ENCODE data around the gene CLMP.

Gene CLMP

GRCh38 chr11:123062892-123063825 lies 131.9 kb downstream of the CLMP start:
- no peak for TF ChIP-seq GATA2 (IDR thresholded peaks at IDR 0.05; ENCODE audit: low read depth, low read length)
- TF ChIP-seq GATA3 (IDR thresholded peaks at IDR 0.05; ENCODE audit: low read depth, low read length), result no peak

- TF ChIP-seq GATA3 (IDR thresholded peaks at IDR 0.05; ENCODE audit: low read depth, low read length), result no peak
- TF ChIP-seq GATA2 (IDR thresholded peaks at IDR 0.05; ENCODE audit: low read depth, low read length), result no peak
These were observed 132.7 kb downstream of the CLMP start for GRCh38 chr11:123062158-123062891.

GRCh38 chr11:123061403-123062157 lies 133.5 kb downstream of the CLMP start, which contains the start of gene HSPA8:
TSS of gene HSPA8 (minus strand) at chr11:123062136. CDS start at chr11:123061324, 812 bp downstream.
- TF ChIP-seq GATA2 (IDR thresholded peaks at IDR 0.05; ENCODE audit: low read depth, low read length) (no peak), GATA3 (IDR thresholded peaks at IDR 0.05; ENCODE audit: low read depth, low read length) (no peak)

- TF ChIP-seq GATA2 (IDR thresholded peaks at IDR 0.05; ENCODE audit: low read depth, low read length), result no peak
- TF ChIP-seq GATA3 (IDR thresholded peaks at IDR 0.05; ENCODE audit: low read depth, low read length), result no peak
These were observed 134.6 kb downstream of the CLMP start for GRCh38 chr11:123060277-123061000.

GRCh38 chr11:123057661-123058305 lies 137.3 kb downstream of the CLMP start:
- TF ChIP-seq GATA2 (IDR thresholded peaks at IDR 0.05; ENCODE audit: low read depth, low read length), result peak; percentile 12; the same call in 1 of the 2 replicates
- peak; percentile 44; the same call in 1 of the 2 replicates for TF ChIP-seq GATA3 (IDR thresholded peaks at IDR 0.05; ENCODE audit: low read depth, low read length)

GRCh38 chr11:123056835-123057491 lies 138.1 kb downstream of the CLMP start:
- no peak for TF ChIP-seq GATA2 (IDR thresholded peaks at IDR 0.05; ENCODE audit: low read depth, low read length)
- no peak for TF ChIP-seq GATA3 (IDR thresholded peaks at IDR 0.05; ENCODE audit: low read depth, low read length)

GRCh38 chr11:123055191-123055901 lies 139.7 kb downstream of the CLMP start:
- TF ChIP-seq GATA2 (IDR thresholded peaks at IDR 0.05; ENCODE audit: low read depth, low read length) (no peak), GATA3 (IDR thresholded peaks at IDR 0.05; ENCODE audit: low read depth, low read length) (no peak)

GRCh38 chr11:123054301-123055065 lies 140.6 kb downstream of the CLMP start:
- no peak for TF ChIP-seq GATA2 (IDR thresholded peaks at IDR 0.05; ENCODE audit: low read depth, low read length)
- no peak for TF ChIP-seq GATA3 (IDR thresholded peaks at IDR 0.05; ENCODE audit: low read depth, low read length)

GRCh38 chr11:123052901-123053721 lies 141.9 kb downstream of the CLMP start:
- TF ChIP-seq GATA2 (IDR thresholded peaks at IDR 0.05; ENCODE audit: low read depth, low read length) (no peak), GATA3 (IDR thresholded peaks at IDR 0.05; ENCODE audit: low read depth, low read length) (no peak)

GRCh38 chr11:123051634-123052033 lies 143.4 kb downstream of the CLMP start:
- TF ChIP-seq GATA3 (IDR thresholded peaks at IDR 0.05; ENCODE audit: low read depth, low read length) (no peak), GATA2 (IDR thresholded peaks at IDR 0.05; ENCODE audit: low read depth, low read length) (no peak)

Measured in SH-SY5Y (cell line).